Fibroblast of the aortic adventitia (primary cell): ENCODE measurements around the gene ANKRD13A. TPM values are rescaled to one million over a fixed set of nuclear protein-coding genes. Genes with fewer than 3 reads are reported as not detected.
"Not testable (repeated sequence)": the region's sequence is repeated elsewhere in the genome, so short reads cannot be mapped to it uniquely, and the experiment has no call there.

Experiments
- DNase-seq: peaks from one replicate; pipeline ENCODE4 v3.0.0-alpha.2; 2010; ENCODE audit warnings: low read depth
- H3K4me3 ChIP-seq: 2 replicates; pipeline ENCODE4 v1.5.1; 2011; ENCODE audit warnings: low read depth, mild to moderate bottlenecking, control low read depth, low read length, moderate library complexity
- total RNA-seq: library from RNA; depleted of rRNA; stranded (reverse); fragments of >200 nt; gene quantifications from 2 replicates; pipeline ENCODE4 v1.2.3, GENCODE V29; 2012; ENCODE audit warnings: low replicate concordance
- TF ChIP-seq, protein P1 (sequence below): IDR thresholded peaks from 2 replicates; pipeline ENCODE4 v1.5.1; 2011; ENCODE audit warnings: mild to moderate bottlenecking, low read length, control low read depth, inconsistent platforms; ENCODE audit not compliant: insufficient read depth

The ANKRD13A gene
- total RNA-seq, 1 donor = 91.5 TPM

- TF ChIP-seq, protein P1, sequence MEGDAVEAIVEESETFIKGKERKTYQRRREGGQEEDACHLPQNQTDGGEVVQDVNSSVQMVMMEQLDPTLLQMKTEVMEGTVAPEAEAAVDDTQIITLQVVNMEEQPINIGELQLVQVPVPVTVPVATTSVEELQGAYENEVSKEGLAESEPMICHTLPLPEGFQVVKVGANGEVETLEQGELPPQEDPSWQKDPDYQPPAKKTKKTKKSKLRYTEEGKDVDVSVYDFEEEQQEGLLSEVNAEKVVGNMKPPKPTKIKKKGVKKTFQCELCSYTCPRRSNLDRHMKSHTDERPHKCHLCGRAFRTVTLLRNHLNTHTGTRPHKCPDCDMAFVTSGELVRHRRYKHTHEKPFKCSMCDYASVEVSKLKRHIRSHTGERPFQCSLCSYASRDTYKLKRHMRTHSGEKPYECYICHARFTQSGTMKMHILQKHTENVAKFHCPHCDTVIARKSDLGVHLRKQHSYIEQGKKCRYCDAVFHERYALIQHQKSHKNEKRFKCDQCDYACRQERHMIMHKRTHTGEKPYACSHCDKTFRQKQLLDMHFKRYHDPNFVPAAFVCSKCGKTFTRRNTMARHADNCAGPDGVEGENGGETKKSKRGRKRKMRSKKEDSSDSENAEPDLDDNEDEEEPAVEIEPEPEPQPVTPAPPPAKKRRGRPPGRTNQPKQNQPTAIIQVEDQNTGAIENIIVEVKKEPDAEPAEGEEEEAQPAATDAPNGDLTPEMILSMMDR = no peak
- no peak overlapping the region for H3K4me3 ChIP-seq
These were observed 40.0 kb downstream of the ANKRD13A start for GRCh38 chr12:110039085-110039807.

DNA sequence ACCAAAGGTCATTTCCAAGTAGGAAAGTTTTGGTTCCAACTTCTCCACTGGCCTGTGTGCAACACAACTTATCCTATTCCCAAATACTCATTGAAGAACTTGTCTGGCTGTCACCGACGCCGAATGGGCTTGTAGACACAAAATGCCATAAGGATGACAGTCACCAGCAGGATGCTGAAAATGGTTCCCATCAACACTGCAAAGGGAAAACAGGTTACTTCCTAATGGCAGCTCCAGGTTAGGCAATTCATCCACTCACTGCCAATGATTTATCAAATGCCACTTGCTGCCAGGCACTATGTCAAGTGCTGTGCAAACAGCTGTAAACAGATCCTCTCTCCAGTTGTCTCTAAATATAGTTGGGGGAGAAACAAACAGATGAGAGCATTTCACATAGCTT, 43.0 kb downstream of the ANKRD13A start:
- DNase-seq = no peak
- no peak overlapping the region for H3K4me3 ChIP-seq
- TF ChIP-seq, protein P1 = no peak

More at GRCh38 chr12:110039085-110039807, 40.0 kb downstream of the ANKRD13A start:
- DNase-seq = peak; percentile 96

DNA sequence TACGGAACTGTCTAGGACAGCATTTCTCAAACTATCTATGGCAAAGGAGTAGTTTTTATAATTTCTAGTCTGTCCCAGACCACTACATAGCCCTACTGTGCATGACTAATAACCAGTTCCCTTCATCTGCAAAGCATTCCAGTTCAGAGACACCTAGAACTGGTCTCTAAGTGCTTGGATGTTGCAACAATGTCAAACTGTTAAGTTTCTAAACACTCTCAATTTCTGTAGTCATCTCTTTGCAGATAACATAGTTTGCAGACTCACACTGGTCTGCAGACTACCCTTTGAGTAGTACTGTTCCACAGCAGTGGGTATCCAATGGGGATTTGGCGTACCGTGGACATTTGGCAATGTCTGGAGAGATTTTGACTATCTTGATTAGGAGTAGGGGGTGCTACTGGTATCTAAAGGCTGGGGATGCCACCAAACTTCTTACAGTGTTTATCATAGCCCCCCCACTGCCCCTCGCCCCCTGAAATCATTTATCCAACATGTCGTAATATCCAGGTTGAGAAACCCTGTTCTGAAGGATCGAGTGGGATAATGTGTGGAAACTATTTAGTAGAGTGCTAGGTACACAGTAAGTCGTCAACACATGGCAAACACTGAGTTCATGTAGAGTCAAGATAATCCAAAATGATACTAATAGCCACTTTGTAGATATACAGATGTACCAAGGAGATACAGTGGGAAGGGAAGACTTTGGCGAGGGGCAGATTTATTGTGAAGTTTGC, 47.4 kb downstream of the ANKRD13A start:
- H3K4me3 ChIP-seq = peak overlapping the region; percentile 81
- DNase-seq = no peak

GRCh38 chr12:110047297-110047940, 48.2 kb downstream of the ANKRD13A start:
- no peak for DNase-seq
- TF ChIP-seq, protein P1 = no peak

More for the DNA sequence above, 47.4 kb downstream of the ANKRD13A start:
- TF ChIP-seq, protein P1 = no peak

GRCh38 chr12:110048242-110049027, 49.2 kb downstream of the ANKRD13A start, which contains the start of gene C12orf76:
C12orf76 (minus strand) TSS chr12:110048522; CDS start chr12:110048495, 27 bp downstream.
- H3K4me3 ChIP-seq = peak within 1 kb of the TSS; percentile 81
- TF ChIP-seq, protein P1 = no peak
- peak; percentile 98 for DNase-seq

More at GRCh38 chr12:110047297-110047940, 48.2 kb downstream of the ANKRD13A start:
- H3K4me3 ChIP-seq = peak overlapping the region; percentile 81

- peak overlapping the region; percentile 81 for H3K4me3 ChIP-seq
- not testable (repeated sequence) for DNase-seq
These were observed 49.8 kb downstream of the ANKRD13A start for GRCh38 chr12:110049034-110049433.

- not testable (repeated sequence) for DNase-seq, H3K4me3 ChIP-seq
These were observed 50.4 kb downstream of the ANKRD13A start for GRCh38 chr12:110049666-110050065.
